GM19043 (cell line): ENCODE results near the gene LAMP2.

ENCODE experiments used
- ATAC-seq: cut with Tn5 transposase; IDR thresholded peaks from one replicate; pipeline ENCODE4 v1.9.1; 2021; ENCODE audit warnings: low read depth; ENCODE audit not compliant: unreplicated experiment

The LAMP2 gene

DNA sequence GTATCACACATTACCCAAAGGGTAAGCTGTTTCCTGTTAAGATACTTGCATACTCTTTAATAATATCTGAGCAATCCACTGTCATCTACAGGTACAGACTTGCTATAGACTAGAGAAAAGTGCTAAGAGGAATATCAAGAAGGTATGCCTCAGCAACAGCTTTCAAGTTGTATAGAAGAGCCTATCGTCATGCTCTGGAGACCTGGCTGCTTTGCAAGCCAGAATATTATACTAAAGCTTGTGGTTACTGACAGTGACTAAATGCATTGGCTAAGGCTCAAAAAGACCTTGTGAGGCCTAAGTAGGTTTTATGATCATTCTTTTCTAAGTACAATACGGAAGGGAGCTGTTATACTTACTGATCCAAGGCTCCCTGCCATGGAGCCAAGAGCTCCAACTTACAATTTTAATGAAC, 11.3 kb downstream of the LAMP2 start:
- peak; percentile 89 for ATAC-seq

DNA sequence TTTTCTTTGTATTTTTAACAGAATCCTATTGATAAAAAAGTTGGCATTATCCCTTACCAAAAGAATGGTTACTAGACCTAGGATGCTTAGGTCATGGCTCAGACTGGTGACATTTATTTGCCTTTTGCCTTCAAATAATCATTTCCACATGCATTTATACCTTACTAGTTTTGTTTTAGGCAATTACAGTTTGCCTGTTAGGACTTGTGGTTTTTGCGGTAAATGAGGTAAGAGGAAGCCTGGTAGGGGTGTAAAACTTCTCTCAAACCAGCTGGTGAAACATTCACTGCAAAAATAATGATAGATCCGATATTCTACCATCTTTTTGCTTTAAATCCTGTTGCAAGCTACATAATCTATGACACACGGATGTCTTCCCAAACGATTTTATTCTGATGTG, 12.1 kb downstream of the LAMP2 start:
- ATAC-seq, result peak; percentile 39

DNA sequence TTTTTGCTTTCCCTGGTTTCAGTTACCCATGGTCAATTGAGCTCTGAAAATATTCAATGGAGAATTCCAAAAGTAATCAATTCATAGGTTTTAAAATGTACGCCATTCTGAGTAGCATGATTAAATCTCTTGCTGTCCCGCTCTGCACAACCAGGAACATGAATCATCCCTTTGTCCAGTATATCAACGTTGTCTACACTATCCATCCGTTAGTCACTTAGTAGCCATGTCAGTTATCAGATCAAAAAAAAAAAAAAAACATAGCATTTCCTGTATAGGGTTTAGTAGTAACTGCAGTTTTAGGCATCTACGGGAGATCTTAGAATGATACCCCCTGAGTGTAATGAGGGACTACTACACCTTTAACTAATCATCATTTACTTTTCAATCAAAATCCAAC, 15.1 kb downstream of the LAMP2 start:
- ATAC-seq, result no peak

DNA sequence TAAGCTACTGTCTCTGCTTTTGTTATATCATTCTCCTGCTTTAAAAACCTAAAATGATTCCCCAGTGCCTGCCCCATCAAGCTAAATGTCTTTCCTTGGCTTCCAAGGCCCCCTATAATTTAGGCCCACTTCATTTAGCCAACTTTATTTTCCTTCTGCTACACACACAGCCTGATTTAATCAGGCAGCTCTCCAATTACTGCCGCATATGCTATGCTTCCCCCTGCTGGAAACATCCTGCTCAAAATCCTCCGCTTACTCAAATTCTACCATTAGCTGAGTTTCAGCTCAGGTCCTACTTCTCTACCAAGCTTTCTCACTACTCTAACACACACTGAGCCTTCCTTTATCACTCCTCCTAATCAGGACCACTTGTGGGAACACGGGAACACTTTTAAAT, 17.0 kb downstream of the LAMP2 start:
- no peak for ATAC-seq

DNA sequence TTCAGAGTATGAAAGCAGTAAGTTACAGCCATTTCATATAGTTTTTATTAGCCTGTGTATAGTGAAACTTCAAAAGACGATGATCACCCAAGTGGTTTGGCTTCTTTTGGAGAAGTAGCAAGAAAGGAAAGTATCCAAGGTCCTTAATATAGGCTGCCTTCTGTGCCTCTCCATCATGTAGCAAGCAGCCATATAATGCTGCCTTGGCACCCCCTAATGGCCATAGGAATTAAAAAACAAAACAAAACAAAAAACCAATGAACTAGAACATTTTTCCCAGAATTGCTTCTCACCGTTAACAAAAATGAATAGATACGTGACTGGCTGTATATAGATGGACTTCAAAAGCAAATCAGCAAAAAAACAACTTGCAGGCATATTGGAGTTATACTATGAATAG, 18.9 kb downstream of the LAMP2 start:
- no peak for ATAC-seq

DNA sequence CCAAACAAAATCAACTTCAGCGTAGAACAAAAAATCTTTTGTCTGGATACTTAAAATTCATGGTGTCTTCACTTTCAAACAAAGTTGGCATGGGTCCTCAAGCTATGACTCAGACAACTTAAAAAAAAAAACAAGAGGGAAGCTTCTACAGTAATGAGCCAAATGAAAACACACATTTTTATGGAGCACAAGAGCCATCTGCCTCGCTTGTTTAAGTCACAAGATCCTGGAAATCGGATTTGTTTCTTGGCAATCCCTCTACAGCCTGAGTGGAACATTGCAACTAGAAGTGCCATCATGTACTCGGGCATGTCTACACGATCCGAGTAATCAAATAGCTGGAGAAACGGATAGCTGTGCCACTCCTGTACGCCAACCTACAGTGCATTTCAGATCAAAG, 22.6 kb downstream of the LAMP2 start:
- no peak for ATAC-seq

DNA sequence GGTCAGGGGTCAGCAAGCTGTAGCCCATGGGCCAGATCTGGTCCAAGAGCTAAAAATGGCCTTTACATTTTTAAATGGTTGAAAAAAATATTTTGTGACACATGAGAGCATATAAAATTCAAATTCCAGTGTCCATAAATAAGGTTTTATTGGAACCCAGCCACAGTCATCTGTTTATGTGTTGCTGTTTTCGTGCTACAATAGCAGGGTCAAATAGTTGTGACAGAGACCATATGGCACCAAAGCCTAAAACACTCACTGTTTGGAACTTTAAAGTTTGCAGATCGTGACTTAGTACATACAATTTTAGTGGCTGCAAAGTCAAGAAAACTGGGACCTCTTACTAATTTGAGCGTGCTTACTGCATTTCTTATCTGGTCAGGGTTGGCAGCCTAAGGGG, 29.2 kb downstream of the LAMP2 start:
- ATAC-seq, result no peak

DNA sequence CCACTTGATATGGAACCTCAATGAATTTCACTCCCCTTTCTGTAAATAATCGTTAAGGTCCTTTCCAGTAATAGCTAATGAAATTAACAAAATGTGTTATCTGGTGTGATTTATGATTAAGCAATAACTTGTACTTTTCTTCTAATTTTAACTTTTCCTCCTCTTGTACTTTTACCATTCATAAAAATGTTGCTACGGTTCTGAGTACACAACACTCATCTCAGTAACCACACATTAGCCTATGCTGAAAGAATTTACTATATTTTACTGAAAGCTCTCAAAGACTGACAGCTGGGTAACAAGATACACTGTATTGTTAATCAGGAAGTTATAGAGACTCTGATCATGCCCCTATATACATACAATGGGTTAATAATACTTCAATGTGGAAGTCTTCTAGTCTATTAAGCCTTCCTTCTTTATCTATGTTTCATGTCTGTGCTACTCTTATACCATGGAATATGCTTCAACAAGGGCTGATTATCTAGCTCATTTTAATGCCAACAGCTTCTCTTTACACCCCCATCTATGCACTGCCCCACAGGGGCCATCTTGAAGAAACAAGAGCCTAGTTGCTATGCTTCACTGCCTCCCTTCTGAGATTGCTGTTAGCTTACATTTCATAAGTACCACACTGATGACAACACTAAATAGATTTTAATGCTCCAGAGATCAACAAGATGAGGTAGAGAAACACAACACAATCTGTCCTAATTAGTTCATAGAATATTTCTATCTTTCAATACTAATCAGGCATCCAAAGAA, 39.1 kb downstream of the LAMP2 start:
- no peak for ATAC-seq

DNA sequence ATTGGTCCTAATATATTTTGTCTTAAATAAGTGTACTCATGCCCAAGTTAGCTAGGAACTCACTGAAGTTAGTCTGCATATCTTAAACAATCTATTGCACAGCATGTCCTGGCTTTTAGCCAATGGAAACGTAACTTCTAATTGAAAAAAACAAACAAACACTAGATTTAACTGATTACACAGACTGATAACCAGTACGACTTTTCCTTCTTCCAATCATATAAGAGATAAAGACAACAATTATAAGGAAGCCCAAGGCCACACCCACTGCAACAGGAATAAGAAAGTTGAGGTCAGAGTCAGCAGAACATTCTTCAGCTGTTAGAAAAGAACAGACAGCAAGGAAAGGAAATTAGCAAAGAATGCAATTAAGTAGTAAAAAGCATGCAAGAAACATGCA, 40.8 kb downstream of the LAMP2 start:
- ATAC-seq, result no peak

DNA sequence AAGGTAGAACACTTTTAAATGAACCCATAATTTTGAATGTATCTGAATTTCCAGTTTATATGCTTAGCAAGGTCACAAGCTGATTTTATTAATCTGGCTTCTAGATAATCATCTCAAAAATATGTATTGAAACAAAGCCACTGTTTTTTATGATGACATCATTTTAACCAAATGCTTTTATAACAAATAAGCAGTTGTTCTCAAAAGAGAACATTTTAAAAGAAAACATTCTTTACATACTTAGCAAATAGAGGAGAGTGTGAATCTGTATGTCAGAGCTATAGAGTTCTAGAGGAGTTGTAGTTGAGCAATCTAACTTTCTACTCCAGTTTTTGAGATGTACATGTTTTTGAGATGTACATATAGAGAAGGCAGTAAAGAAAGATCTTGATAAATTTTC, 42.5 kb downstream of the LAMP2 start:
- ATAC-seq, result no peak

DNA sequence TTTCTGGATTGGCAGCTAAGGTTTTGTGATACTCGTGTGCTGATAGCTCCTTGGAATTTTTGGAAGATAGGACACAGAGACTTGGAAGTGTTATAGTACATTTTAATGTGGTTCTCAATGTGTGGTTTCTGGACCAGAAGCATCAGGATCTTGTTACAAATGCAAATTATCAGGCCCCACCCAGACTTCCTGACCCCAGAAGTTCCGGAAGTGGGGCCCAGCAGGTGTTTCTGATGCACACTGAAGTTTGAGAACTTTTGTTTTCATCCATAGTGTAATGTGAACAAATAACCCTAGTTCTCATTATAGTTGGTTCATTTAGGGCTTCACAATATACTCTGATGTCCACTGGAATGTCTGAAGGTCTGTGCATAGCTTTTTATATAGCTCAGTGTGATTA, 49.6 kb downstream of the LAMP2 start:
- peak; percentile 77 for ATAC-seq

DNA sequence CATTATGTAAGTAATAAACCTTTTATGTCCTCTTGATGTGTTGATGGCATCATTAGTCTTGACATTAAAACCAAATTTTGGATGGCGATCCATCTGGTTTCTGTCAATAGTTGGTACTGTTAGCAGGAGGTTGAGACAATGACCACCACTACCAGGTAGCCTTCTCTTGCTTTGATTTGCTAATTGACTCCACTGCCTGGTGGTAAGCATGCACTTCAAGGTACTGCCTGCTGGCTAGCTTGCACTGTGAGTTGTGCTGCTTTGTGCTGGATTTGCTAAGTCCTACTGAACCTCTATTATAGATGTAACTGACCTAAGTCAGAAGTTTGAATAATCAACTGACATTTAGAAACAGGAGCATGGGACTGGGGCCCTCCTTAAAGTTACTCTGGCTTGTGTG, 60.9 kb downstream of the LAMP2 start:
- no peak for ATAC-seq

DNA sequence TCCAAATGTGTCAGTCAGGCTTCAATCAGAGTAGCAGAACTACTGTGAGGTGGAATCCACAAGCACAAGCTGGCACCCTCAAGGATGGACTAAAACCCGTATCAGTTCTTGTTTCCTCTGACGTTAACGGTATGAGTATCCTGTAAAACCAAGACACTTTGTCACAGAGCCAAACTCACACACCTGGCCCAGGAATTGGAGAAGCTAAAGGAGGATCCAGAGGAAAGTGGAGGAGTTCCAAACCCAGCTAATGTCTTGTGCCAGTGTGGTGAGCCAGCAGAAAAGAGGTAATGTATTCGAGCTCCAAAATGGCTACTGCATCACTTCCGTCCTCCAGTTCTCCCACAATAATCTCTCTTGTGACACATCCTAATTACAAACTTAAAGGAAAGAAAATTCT, 62.5 kb downstream of the LAMP2 start:
- no peak for ATAC-seq

DNA sequence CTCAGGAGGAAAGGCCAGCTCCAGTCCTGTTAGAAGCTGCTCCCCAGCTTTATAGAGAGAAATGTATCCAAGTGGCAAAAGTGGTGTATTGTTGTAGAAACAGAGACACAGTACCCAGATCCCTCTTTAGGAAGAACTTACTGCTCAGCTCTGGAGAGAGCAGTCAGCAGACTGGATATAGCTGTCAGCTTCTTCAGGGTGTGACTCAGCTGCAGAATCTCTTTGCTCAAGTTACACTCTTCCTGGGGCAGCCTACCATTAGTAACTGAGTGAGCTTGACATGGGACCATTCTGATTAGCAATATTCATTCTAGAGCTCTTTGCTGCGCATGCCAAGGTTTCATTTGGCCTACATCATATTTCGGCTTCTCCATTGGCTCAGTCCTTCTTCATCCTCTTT, 66.7 kb downstream of the LAMP2 start:
- ATAC-seq, result no peak

DNA sequence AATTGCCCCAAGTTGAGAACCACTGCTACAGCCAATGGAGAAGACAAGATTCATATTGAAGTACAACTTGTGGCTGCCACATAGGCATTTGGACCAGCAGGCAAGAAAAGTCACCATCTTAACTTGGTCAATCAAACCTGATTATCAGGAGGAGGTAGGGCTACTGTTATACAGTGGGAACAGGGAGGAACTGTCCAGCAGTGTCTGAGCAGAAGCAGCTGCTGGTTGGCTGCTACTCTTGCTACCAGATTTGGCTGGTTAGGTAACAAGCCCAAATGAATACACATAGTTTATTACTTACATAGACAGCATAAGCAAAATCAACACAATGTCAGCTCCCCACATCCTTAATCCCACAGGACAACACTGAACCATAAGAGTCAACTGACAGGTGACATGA, 67.8 kb downstream of the LAMP2 start:
- ATAC-seq, result no peak

DNA sequence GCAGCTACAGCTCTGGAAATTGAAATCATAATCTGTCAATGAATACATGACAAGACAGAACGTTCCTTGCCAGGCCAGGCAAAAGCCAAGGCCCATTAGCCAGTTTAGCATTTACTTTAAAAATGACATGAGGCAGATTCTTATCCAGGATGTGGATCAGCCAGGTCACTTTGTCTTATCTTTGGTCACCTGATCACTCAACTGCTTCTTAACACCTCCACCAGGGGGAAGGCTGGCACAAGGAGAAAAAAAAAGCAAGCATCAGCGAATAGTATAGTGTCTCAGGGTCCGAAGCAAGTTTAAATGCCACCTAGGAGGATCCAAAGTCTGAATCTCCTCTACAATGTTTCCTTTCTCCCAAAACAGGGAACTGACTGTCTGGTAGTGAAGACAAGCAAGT, 88.4 kb downstream of the LAMP2 start:
- no peak for ATAC-seq

DNA sequence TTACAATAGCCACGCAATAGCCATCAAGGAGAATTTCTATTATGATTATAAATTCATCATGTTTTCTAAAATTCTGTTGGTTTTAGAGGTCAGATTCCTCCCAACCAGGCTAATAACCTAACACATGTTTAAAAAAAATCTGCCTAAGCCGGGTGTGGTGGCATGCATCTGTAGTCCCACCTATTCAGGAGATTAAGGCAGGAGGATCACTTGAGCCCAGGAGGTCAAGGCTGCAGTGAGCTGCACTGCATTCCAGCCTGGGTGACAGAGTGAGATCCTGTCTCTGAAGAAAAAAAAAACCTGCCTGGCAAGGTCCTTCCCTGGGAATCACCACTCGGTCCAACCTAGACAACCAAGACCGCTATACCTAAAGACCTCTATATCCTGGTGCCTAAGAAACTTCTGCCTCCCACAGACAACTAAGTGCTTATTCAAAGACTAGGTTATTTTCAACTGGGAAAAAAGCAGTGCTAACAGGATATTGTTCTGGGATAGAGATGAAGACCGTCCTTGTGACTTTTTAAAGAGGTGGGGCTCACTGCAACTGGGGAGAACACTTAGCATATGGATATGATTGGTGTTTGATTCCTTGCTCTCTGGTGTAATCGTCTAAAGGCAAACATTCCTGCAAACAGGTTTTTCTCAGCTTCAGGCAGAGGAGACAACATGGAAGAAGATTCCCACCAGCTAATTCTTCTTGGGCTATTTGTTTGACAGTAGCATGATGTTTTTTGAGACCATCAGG, 89.0 kb downstream of the LAMP2 start:
- no peak for ATAC-seq

DNA sequence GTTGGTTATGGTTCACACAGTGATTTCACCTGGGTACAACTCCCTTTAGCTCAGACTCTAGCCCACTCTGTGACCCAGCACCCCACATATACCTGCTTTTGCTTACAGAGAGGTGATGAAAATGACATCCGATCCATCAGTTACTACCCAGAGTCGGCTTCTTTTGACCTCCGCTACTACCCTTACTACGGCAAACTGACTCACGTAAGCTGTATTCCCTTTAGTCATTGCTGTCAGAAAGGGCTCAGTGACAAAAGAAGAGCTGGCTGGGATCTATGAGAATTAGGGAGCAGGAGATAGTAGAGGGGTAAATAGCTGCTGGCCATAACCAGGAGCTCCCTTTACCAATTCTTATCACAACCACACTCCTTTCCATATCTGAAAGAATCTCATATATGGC, 90.5 kb downstream of the LAMP2 start:
- no peak for ATAC-seq
